Measurements from ENCODE around the gene PACRG. TPM values are rescaled to one million over a fixed set of nuclear protein-coding genes. Genes with fewer than 3 reads are reported as not detected.

PACRG gene
- total and polyA plus RNA-seq, 2 of the 8 experiments (the other 6 are each of a cell fraction or from before 2014, with no cell fraction given): 0.44 to 0.54 TPM

DNA sequence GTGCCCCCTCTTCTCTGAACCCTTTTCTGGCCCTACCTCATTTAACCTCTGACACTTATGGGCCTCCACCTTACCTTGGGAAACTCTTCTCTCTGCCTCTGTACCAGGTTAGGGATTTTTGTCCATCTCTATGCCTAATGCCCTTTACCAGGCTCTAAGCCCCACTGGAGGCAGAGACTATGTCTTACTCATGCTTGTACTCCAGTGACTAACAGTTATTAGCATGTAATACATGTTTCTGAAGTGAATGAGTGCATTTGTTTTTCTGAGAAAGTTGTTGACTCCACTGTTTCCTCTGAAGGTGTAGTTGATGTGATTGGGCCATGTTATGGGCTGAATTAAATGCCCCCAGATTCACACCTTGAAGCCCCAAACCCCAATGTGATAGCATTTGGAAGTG lies 234.3 kb downstream of the PACRG start:
- H3K79me2 ChIP-seq (ENCODE audit: control insufficient read depth in 1 of 2, insufficient read depth in 2 of 2, low read length in 2 of 2): no peaks in the 10 kb centered on the region
- no peak overlapping the region for H3K4ac ChIP-seq (replicated peaks; ENCODE audit: insufficient read length, low read depth, low read length)
- no peak overlapping the region for H3K9ac ChIP-seq (replicated peaks in 1 of 4; ENCODE audit: extremely low read depth in 1 of 4, low read depth in 3 of 4, low read length in 3 of 4)
- H3K79me1 ChIP-seq (ENCODE audit: low read depth, low read length): no peaks in the 10 kb centered on the region
- H4K20me1 ChIP-seq (replicated peaks in 1 of 2; ENCODE audit: control insufficient read depth in 1 of 2, insufficient read depth in 2 of 2, low read length in 2 of 2): no peaks in the 10 kb centered on the region
- no peak overlapping the region for H3K18ac ChIP-seq (ENCODE audit: extremely low read depth, low read length)
- no peak overlapping the region for H3K23ac ChIP-seq (ENCODE audit: insufficient read length)
- H4K91ac ChIP-seq (replicated peaks; ENCODE audit: insufficient read length, low read length): no peak overlapping the region
- no peaks in the 10 kb centered on the region for H3K23me2 ChIP-seq (ENCODE audit: low read depth, low read length)
- ChIA-PET CTCF (ENCODE audit: partially characterized antibody) (interaction anchor here (1.2 to 1.4 kb wide), 2 partner anchors 55 to 200 kb away, joined by 3 read pairs; no protein-coding TSS in a partner anchor), POLR2A (ENCODE audit: partially characterized antibody) (no interaction called here)
- no peak overlapping the region for H2BK20ac ChIP-seq (ENCODE audit: low read length)
- H2BK15ac ChIP-seq (ENCODE audit: low read length): no peak overlapping the region
- H3K36me3 ChIP-seq (ENCODE audit: control insufficient read depth in 2 of 4, insufficient read depth in 4 of 4, low read length in 3 of 4): no peaks in the 10 kb centered on the region
- H2BK120ac ChIP-seq (replicated peaks; ENCODE audit: low read depth, low read length): no peak overlapping the region
- TF ChIP-seq BCL11A (IDR thresholded peaks at IDR 0.05; ENCODE audit: low read depth in 2 of 2, low read length in 2 of 2) (no peak), TAF1 (IDR thresholded peaks at IDR 0.05; ENCODE audit: low read depth, low read length) (no peak), RNF2 (IDR thresholded peaks at IDR 0.05; ENCODE audit: borderline replicate concordance, low read depth, low read length, missing control alignments, poor library complexity, severe bottlenecking) (no peak), CBX5 (IDR thresholded peaks at IDR 0.05; ENCODE audit: low read depth, low read length) (no peak), EGR1 (IDR thresholded peaks at IDR 0.05; ENCODE audit: borderline replicate concordance, low read depth, low read length) (no peak), RXRA (IDR thresholded peaks at IDR 0.05; ENCODE audit: insufficient read depth, low read depth, low read length) (no peak), SIRT6 (IDR thresholded peaks at IDR 0.05; ENCODE audit: low read length) (no peak), JUND (IDR thresholded peaks at IDR 0.05; ENCODE audit: low read length) (no peak), EP300 (IDR thresholded peaks at IDR 0.05; ENCODE audit: borderline replicate concordance in 1 of 2, low read depth in 2 of 2, low read length in 2 of 2) (no peak), RBBP5 (IDR thresholded peaks at IDR 0.05; ENCODE audit: borderline replicate concordance, low read depth, low read length) (no peak), RAD21 (IDR thresholded peaks at IDR 0.05 in 1 of 2, conservative IDR thresholded peaks at IDR 0.05 in 1 of 2; ENCODE audit: low read depth in 2 of 2, low read length in 2 of 2) (no peak), ZNF274 (IDR thresholded peaks at IDR 0.05; ENCODE audit: borderline replicate concordance, extremely low read depth, low read length) (no peak), PHF8 (conservative IDR thresholded peaks at IDR 0.05; ENCODE audit: low read depth, low read length) (no peak), TAF7 (optimal IDR thresholded peaks at IDR 0.05; ENCODE audit: borderline replicate concordance, low read depth, low read length) (no peak)
- H3K56ac ChIP-seq (replicated peaks; ENCODE audit: insufficient read length, low read depth, low read length): no peak overlapping the region
- no peaks in the 10 kb centered on the region for H3K27me3 ChIP-seq (replicated peaks in 1 of 4; ENCODE audit: control insufficient read depth in 3 of 4, extremely low read depth in 1 of 4, insufficient read depth in 3 of 4, low read length in 3 of 4)
- no peak for FAIRE-seq
- no peak overlapping the region for H2AK5ac ChIP-seq (ENCODE audit: low read depth, low read length)
- no peak overlapping the region for H3K14ac ChIP-seq (ENCODE audit: insufficient read length)
- H3K27ac ChIP-seq (ENCODE audit: low read depth, low read length): no peak overlapping the region
- H4K5ac ChIP-seq (ENCODE audit: insufficient read length, low read depth, low read length): no peak overlapping the region
- no peak overlapping the region for H3K4me3 ChIP-seq (ENCODE audit: extremely low read depth in 1 of 4, insufficient read depth in 2 of 4, low read depth in 3 of 4, low read length in 4 of 4)
- DNase-seq (ENCODE audit: low read depth in 1 of 2, low spot score in 2 of 2): no peak
- H2AFZ ChIP-seq (ENCODE audit: low read length): no peak overlapping the region
- no peak overlapping the region for H3K4me2 ChIP-seq (ENCODE audit: insufficient read depth in 1 of 2, low read depth in 2 of 2, low read length in 2 of 2)
- no peak overlapping the region for H2BK5ac ChIP-seq (ENCODE audit: low read depth, low read length)
- no peak overlapping the region for H4K8ac ChIP-seq (ENCODE audit: extremely low read depth, insufficient read depth, low read length)
- H2BK12ac ChIP-seq (ENCODE audit: low read depth, low read length): no peak overlapping the region
- 0 out of 4 replicates have a peak, but pooled peaks cover 0 to 3% of the 10 kb centered on the region in 2 experiments for H3K9me3 ChIP-seq (ENCODE audit: insufficient read depth in 2 of 2, low read depth in 1 of 2, low read length in 1 of 2)
- no peaks in the 10 kb centered on the region for H3K4me1 ChIP-seq (replicated peaks in 1 of 4; ENCODE audit: control insufficient read depth in 3 of 4, insufficient read depth in 4 of 4, low read length in 3 of 4)
